D341Med (cell line): ENCODE measurements around the gene PAPPA2.

ENCODE experiments used
- DNase-seq: peaks from one replicate; pipeline ENCODE4 v3.0.0; 2012; ENCODE audit warnings: low spot score

Gene PAPPA2

GRCh38 chr1:176854758-176855745 lies 392.1 kb downstream of the PAPPA2 start:
- no peak for DNase-seq

GRCh38 chr1:176857632-176858031 lies 394.7 kb downstream of the PAPPA2 start:
- DNase-seq: no peak

- no peak for DNase-seq
Observed at GRCh38 chr1:176858433-176858916, 395.5 kb downstream of the PAPPA2 start.

- no peak for DNase-seq
Observed at GRCh38 chr1:176863613-176864012, 400.6 kb downstream of the PAPPA2 start.

GRCh38 chr1:176864211-176864610 lies 401.2 kb downstream of the PAPPA2 start:
- no peak for DNase-seq

GRCh38 chr1:176866011-176866714 lies 403.2 kb downstream of the PAPPA2 start:
- no peak for DNase-seq

GRCh38 chr1:176869577-176869976 lies 406.6 kb downstream of the PAPPA2 start:
- DNase-seq: no peak

- DNase-seq: no peak
Observed at GRCh38 chr1:176876966-176877515, 414.1 kb downstream of the PAPPA2 start.

GRCh38 chr1:176877557-176877956 lies 414.6 kb downstream of the PAPPA2 start:
- no peak for DNase-seq

GRCh38 chr1:176878750-176879536 lies 416.0 kb downstream of the PAPPA2 start:
- no peak for DNase-seq

GRCh38 chr1:176879784-176880620 lies 417.0 kb downstream of the PAPPA2 start:
- DNase-seq: peak; percentile 61

- peak; percentile 92 for DNase-seq
Observed at GRCh38 chr1:176880955-176881595, 418.1 kb downstream of the PAPPA2 start.

- DNase-seq: no peak
Observed at GRCh38 chr1:176884286-176884685, 421.3 kb downstream of the PAPPA2 start.

- DNase-seq: no peak
Observed at GRCh38 chr1:176884911-176885310, 421.9 kb downstream of the PAPPA2 start.

- no peak for DNase-seq
Observed at GRCh38 chr1:176885341-176885740, 422.4 kb downstream of the PAPPA2 start.

- DNase-seq: no peak
Observed at GRCh38 chr1:176885751-176886150, 422.8 kb downstream of the PAPPA2 start.

- no peak for DNase-seq
Observed at GRCh38 chr1:176888471-176889032, 425.6 kb downstream of the PAPPA2 start.

- DNase-seq: no peak
Observed at GRCh38 chr1:176893625-176894352, 430.8 kb downstream of the PAPPA2 start.

- no peak for DNase-seq
Observed at GRCh38 chr1:176894450-176894849, 431.5 kb downstream of the PAPPA2 start.
